Endothelial cell of umbilical vein (primary cell): ENCODE measurements around the gene TFAP2B. TPM values are rescaled to one million over a fixed set of nuclear protein-coding genes. Genes with fewer than 3 reads are reported as not detected.

Experiments used
- BruUV-seq: library from RNA; stranded (reverse); fragments of 400-500 nt; replicated peaks from 2 replicates; lab custom pipeline; 2021; lab: Mats Ljungman, UMichigan
- CTCF ChIA-PET: fragments of 300-600, 350-600 bp; sonication (Branson Sonifier 250); formaldehyde crosslinking; loops from one replicate; lab custom pipeline; 2021; ENCODE audit warnings: antibody characterized with exemption, inconsistent platforms; lab: Charles Lee
- POLR2A ChIA-PET: fragments of 300-600, 350-600 bp; sonication (Branson Sonifier 250); formaldehyde crosslinking; loops from one replicate; lab custom pipeline; 2021; ENCODE audit warnings: antibody characterized with exemption, inconsistent platforms; lab: Charles Lee
- DNase-seq: peaks from one replicate; pipeline ENCODE4 v3.0.0-alpha.2; 2011; ENCODE audit warnings: low read depth, low spot score
- FAIRE-seq: peaks from 2 replicates; lab custom pipeline; 2011; peaks lifted over from hg19 to GRCh38; lab: Jason Lieb, UNC
- H2AFZ ChIP-seq: 2 replicates; pipeline ENCODE4 v1.6.0; 2012; ENCODE audit warnings: low read depth, low read length, control low read depth, inconsistent platforms
- H3K27ac ChIP-seq: 2 replicates; pipeline ENCODE4 v1.5.1; 2011; ENCODE audit warnings: low read depth, mild to moderate bottlenecking, control low read depth, low read length, moderate library complexity; ENCODE audit not compliant: insufficient read depth
- H3K27me3 ChIP-seq, 2 experiments: 2 replicates each; pipeline versions ENCODE4 v1.6.0 to v1.6.1; 2011; ENCODE audit warnings: low read length in 2 of 2, mixed read lengths in 1 of 2; ENCODE audit not compliant: control insufficient read depth in 2 of 2, insufficient read depth in 2 of 2
- H3K36me3 ChIP-seq, 2 experiments: 2 replicates in 1 of 2; 3 replicates in 1 of 2; pipeline ENCODE4 v1.5.1; 2011; ENCODE audit warnings: low read length in 2 of 2, mild to moderate bottlenecking in 1 of 2, moderate library complexity in 1 of 2; ENCODE audit not compliant: control insufficient read depth in 2 of 2, insufficient read depth in 2 of 2; ENCODE audit errors: extremely low read depth in 1 of 2
- H3K4me1 ChIP-seq: 3 replicates; pipeline ENCODE4 v1.5.1; 2011; ENCODE audit warnings: mild to moderate bottlenecking, low read length; ENCODE audit not compliant: control insufficient read depth, insufficient read depth; ENCODE audit errors: extremely low read depth
- H3K4me2 ChIP-seq: 2 replicates; pipeline ENCODE4 v1.6.1; 2011; ENCODE audit warnings: low read length, control low read depth, mixed read lengths; ENCODE audit not compliant: insufficient read depth
- H3K4me3 ChIP-seq, 3 experiments: fragments of 200-600 bp in 1 of 3; sonication (generic), shearing (Covaris generic) in 1 of 3; replicated peaks in 1 of 3; 2 replicates each; pipeline ENCODE4 v1.5.1; 2011 to 2016; ENCODE audit warnings: control low read depth in 3 of 3, low read length in 3 of 3, mild to moderate bottlenecking in 2 of 3, inconsistent platforms in 1 of 3, low read depth in 1 of 3, moderate library complexity in 1 of 3; ENCODE audit not compliant: insufficient read depth in 1 of 3
- H3K79me2 ChIP-seq: 2 replicates; pipeline ENCODE4 v1.6.0; 2012; ENCODE audit warnings: low read length, inconsistent platforms; ENCODE audit not compliant: control insufficient read depth, insufficient read depth
- H3K9ac ChIP-seq: replicated peaks from 2 replicates; pipeline ENCODE3; 2011; ENCODE audit warnings: low read length, control low read depth; ENCODE audit not compliant: insufficient read depth; ENCODE audit errors: extremely low read depth
- H3K9me1 ChIP-seq: replicated peaks from 3 replicates; pipeline ENCODE4 v1.6.0; 2011; ENCODE audit warnings: mild to moderate bottlenecking, low read length; ENCODE audit not compliant: control insufficient read depth, insufficient read depth; ENCODE audit errors: extremely low read depth
- H3K9me3 ChIP-seq: replicated peaks from 2 replicates; pipeline ENCODE4 v1.5.1; 2012; ENCODE audit warnings: low read length, inconsistent platforms; ENCODE audit not compliant: control insufficient read depth, insufficient read depth
- H4K20me1 ChIP-seq: replicated peaks from 2 replicates; pipeline ENCODE3; 2011; ENCODE audit warnings: mild to moderate bottlenecking, low read length; ENCODE audit not compliant: control insufficient read depth, insufficient read depth; ENCODE audit errors: extremely low read depth
- FOS ChIP-seq: IDR thresholded peaks from 2 replicates; pipeline ENCODE4 v1.6.1; 2011; ENCODE audit warnings: mild to moderate bottlenecking, low read length, moderate library complexity, borderline replicate concordance; ENCODE audit not compliant: insufficient read depth
- JUN ChIP-seq: IDR thresholded peaks from 2 replicates; pipeline ENCODE4 v1.6.1; 2011; ENCODE audit warnings: borderline replicate concordance, low read depth; ENCODE audit not compliant: insufficient read length, insufficient read depth
- MYC ChIP-seq: IDR thresholded peaks from one replicate; pipeline ENCODE4 v1.6.1; 2011; ENCODE audit warnings: mild to moderate bottlenecking, low read depth, low read length
- POLR2A ChIP-seq: IDR thresholded peaks from 2 replicates; pipeline ENCODE4 v1.6.1; 2012; ENCODE audit warnings: low read depth, mild to moderate bottlenecking, control low read depth, low read length
- dilution Hi-C: fragments of 300-500 bp; cut with MboI; formaldehyde crosslinking; loops from one replicate; pipeline ENCODE4 v1.15.0; 2019; ENCODE audit warnings: low sequenced_read_pairs; ENCODE audit not compliant: extremely low pct_ligation_motif_present
- intact Hi-C: fragments of 100-400 bp; cut with micrococcal nuclease; formaldehyde crosslinking; loops from one replicate; pipeline ENCODE4 v1.10.0; 2022
- polyA plus RNA-seq, 4 experiments: library from polyadenylated mRNA; depleted of rRNA in 3 of 4; stranded (reverse) in 3 of 4; unstranded in 1 of 4; fragments of >200 nt; gene quantifications; 2 replicates each; pipeline versions ENCODE4 v1.2.1 to v1.2.3, GENCODE V29; 2011 to 2012; ENCODE audit warnings: missing spikeins in 1 of 4
- total RNA-seq: library from RNA; stranded (reverse); gene quantifications from 2 replicates; pipeline ENCODE4 v1.2.3, GENCODE V29; 2021
- TF ChIP-seq, protein P1 (sequence below): IDR thresholded peaks from 2 replicates; pipeline ENCODE4 v1.6.1; 2011; ENCODE audit not compliant: insufficient read depth, insufficient read length
- TF ChIP-seq, protein P2 (sequence below), 2 donors: IDR thresholded peaks; 1 replicate in 1 of 2; 2 replicates in 1 of 2; pipeline ENCODE4 v1.5.1; 2011; ENCODE audit warnings: low read length in 2 of 2, mild to moderate bottlenecking in 2 of 2, moderate library complexity in 2 of 2, control low read depth in 1 of 2, inconsistent platforms in 1 of 2, low read depth in 1 of 2; ENCODE audit not compliant: insufficient read depth in 1 of 2; ENCODE audit errors: extremely low read depth in 1 of 2

Gene TFAP2B
- total and polyA plus RNA-seq, 2 donors (not counting 3 experiments of a cell fraction or from before 2014, with no cell fraction given), result not detected

DNA sequence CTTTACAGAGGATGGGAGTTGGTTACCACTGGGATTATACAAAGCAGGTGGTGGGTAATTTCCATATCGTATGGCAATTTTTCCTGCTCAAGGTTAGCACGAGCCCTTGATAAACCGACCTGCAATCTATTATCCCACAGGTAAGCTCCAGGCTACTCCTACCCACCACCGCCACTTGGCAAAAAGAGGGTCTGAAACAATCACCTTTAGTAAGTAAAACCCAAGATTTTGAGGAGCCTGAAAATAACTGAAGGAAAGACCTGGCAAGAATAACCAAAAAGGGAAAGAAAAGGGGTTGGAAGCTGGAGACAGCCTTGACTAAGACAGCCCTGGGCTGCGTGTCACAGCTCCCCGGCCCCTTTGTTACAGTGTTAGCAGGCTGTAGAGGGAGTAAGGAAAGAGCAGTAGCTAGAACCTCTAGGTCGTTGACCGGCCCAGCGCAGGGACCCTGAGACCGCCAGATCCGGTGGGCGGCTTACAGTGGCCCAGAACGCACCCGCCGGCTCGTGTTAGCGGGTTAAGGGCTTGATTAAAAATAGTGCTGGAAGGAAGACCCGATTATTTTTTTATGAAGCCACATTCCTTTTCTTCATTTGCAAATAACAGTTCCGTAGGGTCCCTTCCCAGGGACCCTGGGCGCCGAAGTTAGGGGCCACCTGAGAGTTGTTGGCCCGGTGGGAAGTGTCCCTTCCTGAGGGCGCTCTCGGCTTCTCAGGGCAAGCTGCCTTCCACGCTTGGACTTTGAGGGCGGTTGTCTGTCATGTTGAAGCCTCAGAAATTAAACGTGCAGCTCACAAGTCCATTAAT is 30.5 kb downstream of the TFAP2B start:
- BruUV-seq, result no TSS peak
- ChIA-PET CTCF (no interaction called here), POLR2A (no interaction called here)
- TF ChIP-seq, protein P1, sequence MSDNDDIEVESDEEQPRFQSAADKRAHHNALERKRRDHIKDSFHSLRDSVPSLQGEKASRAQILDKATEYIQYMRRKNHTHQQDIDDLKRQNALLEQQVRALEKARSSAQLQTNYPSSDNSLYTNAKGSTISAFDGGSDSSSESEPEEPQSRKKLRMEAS, result no peak
- TF ChIP-seq FOS (no peak), POLR2A (no peak), MYC (no peak)
- Histone ChIP-seq H3K9me3 (no peaks in the 10 kb centered on the region), H3K9ac (no peak overlapping the region), H3K4me2 (no peak overlapping the region), H3K36me3 (no peaks in the 10 kb centered on the region), H3K27me3 (peaks cover 41 to 69% of the 10 kb centered on the region in 2 experiments), H4K20me1 (no peaks in the 10 kb centered on the region), H3K4me3 (no peak overlapping the region), H3K27ac (no peak overlapping the region), H2AFZ (no peak overlapping the region), H3K4me1 (no peaks in the 10 kb centered on the region), H3K79me2 (no peaks in the 10 kb centered on the region), H3K9me1 (no peaks in the 10 kb centered on the region)
- FAIRE-seq, result no peak
- intact Hi-C loops (no loop called here), dilution Hi-C loops (no loop called here)
- DNase-seq, result no peak

DNA sequence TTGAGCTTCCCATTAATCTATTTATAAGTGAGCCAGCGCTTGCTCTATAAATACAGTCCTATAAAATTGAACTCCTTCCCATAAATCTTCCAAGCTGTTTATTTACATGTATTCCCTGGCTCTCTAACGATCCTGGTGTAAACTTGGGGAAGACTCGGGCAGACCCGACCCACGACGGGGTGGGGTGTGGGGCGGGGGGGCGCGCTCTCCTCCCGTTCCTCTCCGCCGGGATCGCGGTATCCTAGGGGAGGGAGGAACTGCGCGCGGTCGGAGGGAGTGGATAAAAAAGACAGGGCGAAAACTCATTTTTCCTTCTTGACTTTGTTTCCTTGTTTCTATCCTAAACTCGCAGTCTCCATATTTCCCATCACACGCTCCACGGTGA is 31.1 kb downstream of the TFAP2B start:
- intact Hi-C loops, result no loop called here
- H3K4me3 ChIP-seq, result no peak overlapping the region
- dilution Hi-C loops, result no loop called here
- H3K4me2 ChIP-seq, result no peak overlapping the region
- H3K9me1 ChIP-seq, result no peaks in the 10 kb centered on the region
- no peaks in the 10 kb centered on the region for H3K36me3 ChIP-seq
- no peak overlapping the region for H2AFZ ChIP-seq
- BruUV-seq, result no TSS peak
- TF ChIP-seq JUN, result no peak
- TF ChIP-seq MYC, result no peak
- TF ChIP-seq, protein P2, sequence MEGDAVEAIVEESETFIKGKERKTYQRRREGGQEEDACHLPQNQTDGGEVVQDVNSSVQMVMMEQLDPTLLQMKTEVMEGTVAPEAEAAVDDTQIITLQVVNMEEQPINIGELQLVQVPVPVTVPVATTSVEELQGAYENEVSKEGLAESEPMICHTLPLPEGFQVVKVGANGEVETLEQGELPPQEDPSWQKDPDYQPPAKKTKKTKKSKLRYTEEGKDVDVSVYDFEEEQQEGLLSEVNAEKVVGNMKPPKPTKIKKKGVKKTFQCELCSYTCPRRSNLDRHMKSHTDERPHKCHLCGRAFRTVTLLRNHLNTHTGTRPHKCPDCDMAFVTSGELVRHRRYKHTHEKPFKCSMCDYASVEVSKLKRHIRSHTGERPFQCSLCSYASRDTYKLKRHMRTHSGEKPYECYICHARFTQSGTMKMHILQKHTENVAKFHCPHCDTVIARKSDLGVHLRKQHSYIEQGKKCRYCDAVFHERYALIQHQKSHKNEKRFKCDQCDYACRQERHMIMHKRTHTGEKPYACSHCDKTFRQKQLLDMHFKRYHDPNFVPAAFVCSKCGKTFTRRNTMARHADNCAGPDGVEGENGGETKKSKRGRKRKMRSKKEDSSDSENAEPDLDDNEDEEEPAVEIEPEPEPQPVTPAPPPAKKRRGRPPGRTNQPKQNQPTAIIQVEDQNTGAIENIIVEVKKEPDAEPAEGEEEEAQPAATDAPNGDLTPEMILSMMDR (IDR thresholded peaks at IDR 0.05; ENCODE audit: extremely low read depth in 1 of 2, insufficient read depth in 1 of 2, low read depth in 1 of 2, low read length in 2 of 2), result no peak
- TF ChIP-seq, protein P1, result no peak
- H3K27ac ChIP-seq, result no peak overlapping the region
- peaks cover 35 to 63% of the 10 kb centered on the region in 2 experiments for H3K27me3 ChIP-seq
- DNase-seq, result no peak
- H3K79me2 ChIP-seq, result no peaks in the 10 kb centered on the region
- CTCF ChIA-PET, result interaction anchor here (1.0 kb wide), 1 partner anchor 8 kb away, joined by 3 read pairs; no protein-coding TSS in a partner anchor
- no peaks in the 10 kb centered on the region for H4K20me1 ChIP-seq
- H3K9me3 ChIP-seq, result no peaks in the 10 kb centered on the region
- no peak for FAIRE-seq
- no peaks in the 10 kb centered on the region for H3K4me1 ChIP-seq
- POLR2A ChIA-PET, result no interaction called here
- no peak overlapping the region for H3K9ac ChIP-seq
